NCI-H226 (cell line): Measurements from ENCODE around the gene GRAP2.

ENCODE experiments used
- DNase-seq: peaks from one replicate; pipeline ENCODE4 v3.0.0-alpha.2; 2015

GRAP2 gene

DNA sequence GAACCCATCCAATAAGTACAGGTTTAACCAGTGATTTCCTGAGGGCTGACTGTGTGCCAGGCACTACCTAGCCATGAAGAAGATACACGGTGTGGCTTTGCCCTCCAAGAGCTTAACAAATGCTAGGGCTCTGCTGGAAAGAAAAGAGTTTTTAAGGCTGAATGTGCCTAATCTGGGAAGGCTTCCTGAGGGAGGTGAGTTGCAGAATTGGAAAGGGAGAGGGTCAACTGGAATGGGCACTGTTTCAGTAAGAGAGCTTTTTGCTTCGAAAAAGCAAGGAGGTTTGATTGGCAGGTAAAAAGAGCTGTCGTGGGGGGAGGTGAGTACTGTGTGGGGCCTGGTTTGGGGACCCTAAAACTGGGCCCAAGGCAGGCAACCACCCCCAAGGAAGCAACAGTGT, 96.5 kb downstream of the GRAP2 start:
- DNase-seq = no peak

GRCh38 chr22:39997939-39998726, 97.2 kb downstream of the GRAP2 start:
- peak; percentile 37 for DNase-seq

DNA sequence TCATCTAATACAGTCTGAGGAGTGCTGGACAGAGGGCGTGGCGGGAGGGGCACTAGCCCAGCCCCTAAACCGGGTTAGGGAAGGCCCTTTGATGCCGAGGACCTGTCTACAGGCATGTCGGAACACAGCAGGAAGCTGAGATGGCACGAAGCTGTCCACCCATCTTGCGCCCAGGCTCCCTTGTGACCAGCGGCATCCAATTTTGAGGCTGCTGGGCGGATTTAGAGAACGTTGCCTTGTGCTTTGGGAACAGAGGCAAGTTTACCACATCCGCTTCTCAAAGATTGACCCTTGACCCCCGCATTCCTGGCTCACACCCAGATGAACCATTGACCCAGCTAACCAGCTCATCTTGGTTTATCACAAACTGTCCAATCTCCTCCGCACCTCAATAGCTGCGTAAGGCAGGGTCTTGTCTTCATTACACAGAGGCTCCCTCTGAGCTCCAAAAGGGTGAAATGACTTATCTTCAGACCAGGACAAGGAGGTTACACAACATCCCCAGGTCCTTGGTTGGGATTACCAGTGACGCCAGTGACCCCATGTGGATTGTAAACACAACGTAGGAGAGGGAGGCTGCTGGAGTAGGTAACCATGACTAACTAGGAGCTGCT, 98.4 kb downstream of the GRAP2 start:
- DNase-seq = no peak

DNA sequence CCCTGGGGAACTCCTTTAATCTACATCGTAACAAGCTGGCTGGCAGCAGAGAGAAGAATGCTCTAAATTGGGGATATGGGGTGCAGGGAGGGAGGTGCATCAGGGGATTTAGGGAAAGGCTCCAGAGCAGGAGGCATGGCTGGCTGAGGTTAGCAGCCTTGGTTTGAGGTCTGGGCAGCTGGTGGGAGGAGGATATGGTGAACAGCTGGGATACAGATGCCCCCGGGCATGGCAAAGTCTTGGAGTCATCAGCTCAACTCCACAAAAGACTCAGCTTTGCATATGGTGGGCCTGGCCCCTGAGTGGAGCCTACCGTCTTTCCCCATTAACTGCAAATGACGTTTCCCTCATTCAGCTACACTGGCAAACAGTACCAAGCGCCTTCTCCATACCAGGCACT, 99.3 kb downstream of the GRAP2 start:
- DNase-seq = no peak

GRCh38 chr22:40001106-40001505, 100.2 kb downstream of the GRAP2 start:
- DNase-seq = no peak

- DNase-seq = no peak
These were observed 101.1 kb downstream of the GRAP2 start for GRCh38 chr22:40001800-40002577.

DNA sequence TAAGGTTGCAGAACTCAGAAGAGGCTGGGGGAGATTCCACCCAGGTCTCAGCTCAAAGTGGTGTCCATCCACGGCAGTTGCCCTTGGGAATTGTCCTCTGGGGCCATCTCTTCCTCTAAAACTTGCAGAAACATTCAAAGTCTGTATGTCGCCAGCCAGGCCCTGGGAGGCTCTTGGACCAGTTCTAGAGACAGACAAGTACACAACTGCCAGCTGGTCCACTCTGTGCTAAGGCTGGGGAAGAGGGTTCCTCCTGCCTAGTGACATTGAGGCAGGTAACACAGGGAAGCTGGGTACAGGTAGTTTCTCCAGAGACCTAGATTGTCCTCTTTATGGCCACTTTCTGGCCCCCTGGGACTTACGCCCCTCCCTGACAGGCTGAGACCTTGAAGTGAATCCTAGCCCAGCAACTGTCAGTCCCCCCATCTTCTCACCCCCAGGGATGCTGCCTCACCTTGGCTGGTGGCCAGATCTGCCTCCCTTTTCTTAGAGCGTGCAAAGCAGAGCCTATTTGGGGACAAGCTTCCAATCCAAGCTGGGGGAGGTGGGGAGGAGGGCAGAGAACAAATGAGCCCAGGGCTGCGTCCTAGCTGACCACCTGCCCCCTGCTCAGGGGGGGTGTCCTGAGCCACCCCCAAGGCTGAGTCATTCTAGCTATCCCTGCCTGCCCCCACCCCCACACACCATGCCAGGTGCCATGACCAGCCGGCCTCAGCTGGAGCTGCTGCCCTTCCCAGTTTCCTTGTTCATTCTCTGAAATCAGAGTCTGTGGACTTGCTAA, 102.2 kb downstream of the GRAP2 start:
- no peak for DNase-seq

DNA sequence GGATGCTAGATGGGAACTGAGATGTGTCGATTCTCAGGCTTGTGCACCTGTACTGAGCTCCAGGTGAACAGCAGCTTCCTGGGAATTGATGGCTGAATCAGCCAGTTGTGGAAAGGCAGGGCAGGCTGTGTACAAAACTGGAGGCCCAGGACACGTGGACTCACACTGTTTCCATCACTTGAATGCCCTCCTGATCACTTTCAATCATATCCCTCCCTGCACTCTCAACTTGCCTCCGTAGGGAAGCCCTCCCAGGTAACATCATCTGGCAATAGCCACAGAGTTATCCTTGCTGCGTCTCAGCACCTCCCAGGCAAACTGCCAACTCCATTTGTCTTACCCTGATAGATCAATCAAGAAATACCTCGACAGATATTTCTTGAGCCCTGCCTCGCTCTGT, 104.0 kb downstream of the GRAP2 start:
- no peak for DNase-seq

DNA sequence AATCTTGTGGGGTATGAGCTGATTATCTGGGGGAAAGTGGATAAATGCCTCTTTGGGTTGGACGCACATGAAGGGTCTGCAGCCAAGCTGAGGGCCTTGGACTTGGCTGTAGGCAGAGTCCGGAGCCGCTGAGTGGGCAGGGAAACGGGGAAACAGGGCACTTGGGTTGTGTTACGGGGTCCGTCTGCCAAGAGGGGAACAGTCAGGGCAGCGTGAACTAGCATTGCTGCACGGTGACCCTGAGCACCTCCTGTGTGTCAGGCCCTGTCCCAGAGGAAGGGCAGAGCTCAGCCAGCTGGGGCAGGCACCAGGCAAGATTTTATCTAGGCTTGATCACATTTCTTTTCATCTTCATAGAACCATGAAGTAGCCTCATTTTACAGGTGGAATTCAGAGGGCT, 105.8 kb downstream of the GRAP2 start:
- no peak for DNase-seq

DNA sequence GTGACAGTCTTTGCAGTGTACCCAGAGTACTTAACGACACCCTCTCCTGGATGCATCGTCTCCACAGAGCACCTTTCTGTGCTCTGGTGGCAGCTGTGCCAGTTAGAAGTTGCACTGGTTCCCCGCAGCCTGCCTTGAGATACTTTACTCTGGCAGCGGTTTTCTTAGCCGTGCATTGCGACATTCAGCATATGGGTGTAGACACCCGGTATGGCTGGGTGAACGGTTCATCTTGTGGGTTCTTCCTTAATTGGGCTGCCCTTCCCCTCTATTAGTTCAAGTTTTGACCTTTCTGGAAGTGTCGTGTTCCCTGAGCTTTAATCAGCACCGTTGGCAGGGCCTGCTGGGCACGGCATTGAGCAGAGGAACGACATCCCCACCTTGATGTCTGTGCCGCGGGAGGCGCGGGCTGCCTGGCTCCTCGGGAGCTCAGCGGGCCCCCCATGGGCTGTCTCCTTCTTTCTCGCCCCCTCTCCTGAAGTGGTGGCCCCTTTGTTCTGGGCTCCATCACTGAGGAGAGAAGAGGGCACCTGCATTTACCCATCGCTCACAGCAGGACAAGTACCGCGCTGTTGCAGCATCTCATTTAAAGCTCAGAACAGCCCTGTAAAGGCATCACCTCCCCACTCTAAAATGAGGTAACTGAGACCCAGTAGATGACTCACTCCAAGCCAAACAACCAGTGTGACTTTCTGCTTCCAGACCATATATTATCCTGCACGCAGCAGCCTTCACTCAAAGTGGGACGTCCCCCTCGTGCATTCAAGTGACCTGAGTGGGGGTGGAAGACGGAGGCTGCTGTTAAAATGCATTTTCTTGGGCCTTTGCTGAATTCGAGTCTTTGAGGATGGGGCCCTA, 107.2 kb downstream of the GRAP2 start:
- DNase-seq = no peak

DNA sequence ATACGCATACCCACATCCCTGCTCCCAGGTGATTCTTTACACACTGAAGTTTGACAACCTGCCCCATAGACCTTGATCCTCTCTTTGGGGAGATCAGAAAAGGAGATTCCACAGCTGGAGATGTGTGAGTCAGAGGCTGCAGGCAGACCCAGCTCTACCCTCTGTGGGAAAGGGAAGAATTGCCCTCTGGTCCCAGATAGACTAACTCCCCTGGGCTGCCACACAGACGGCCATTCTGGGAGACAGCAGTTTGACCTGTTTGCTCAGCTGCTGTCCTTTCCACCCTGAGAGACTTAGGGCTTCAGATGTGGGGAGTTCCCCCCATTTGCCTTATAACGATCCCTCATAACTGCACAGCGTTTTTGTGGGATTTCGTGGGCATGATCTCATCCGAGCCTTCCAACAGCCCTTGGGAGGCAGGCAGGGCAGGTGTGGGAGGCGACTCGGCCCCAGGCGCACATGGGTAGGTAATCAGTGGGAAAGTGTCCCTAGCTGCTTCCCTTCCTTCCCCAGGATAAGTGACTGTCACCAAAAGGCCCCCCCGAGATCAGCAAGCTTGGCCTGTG, 107.9 kb downstream of the GRAP2 start:
- peak; percentile 3 for DNase-seq

- DNase-seq = no peak
These were observed 108.4 kb downstream of the GRAP2 start for GRCh38 chr22:40009292-40009774.

GRCh38 chr22:40009951-40010671, 109.2 kb downstream of the GRAP2 start:
- DNase-seq = no peak

- DNase-seq = no peak
These were observed 109.9 kb downstream of the GRAP2 start for GRCh38 chr22:40010746-40011145.

- no peak for DNase-seq
These were observed 113.9 kb downstream of the GRAP2 start for GRCh38 chr22:40014667-40015248.

DNA sequence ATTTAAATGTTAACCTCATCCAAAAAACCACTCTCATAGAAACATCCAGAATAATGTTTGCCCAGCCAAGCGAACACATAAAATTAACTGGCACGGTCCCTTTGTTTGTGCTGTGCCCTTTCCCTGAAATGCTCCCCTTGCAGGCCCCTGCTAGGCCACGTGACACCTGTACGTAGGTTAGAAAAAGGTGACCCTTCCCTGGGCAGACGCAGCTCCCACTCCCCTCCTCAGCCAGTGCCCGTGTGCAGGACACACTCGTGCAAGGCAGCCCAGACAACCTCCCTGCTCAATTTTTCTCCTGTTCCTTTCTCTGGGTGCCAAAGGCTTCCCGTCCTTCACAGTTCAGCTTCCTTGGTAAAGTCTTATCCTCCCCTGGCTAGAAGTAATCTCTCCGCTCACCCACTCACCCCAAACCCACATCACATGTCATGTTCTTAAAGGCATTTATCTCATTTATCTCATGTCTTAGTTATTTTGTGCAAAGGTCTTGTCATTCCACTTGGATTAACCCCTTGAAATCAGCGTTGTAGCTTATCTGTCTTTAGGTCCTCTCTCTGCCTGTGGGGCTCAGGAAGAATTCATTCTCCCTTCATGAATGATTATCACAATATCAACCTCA, 114.6 kb downstream of the GRAP2 start:
- no peak for DNase-seq

- DNase-seq = no peak
These were observed 117.2 kb downstream of the GRAP2 start for GRCh38 chr22:40018051-40018450.

- DNase-seq = no peak
These were observed 118.2 kb downstream of the GRAP2 start for GRCh38 chr22:40019100-40019499.

DNA sequence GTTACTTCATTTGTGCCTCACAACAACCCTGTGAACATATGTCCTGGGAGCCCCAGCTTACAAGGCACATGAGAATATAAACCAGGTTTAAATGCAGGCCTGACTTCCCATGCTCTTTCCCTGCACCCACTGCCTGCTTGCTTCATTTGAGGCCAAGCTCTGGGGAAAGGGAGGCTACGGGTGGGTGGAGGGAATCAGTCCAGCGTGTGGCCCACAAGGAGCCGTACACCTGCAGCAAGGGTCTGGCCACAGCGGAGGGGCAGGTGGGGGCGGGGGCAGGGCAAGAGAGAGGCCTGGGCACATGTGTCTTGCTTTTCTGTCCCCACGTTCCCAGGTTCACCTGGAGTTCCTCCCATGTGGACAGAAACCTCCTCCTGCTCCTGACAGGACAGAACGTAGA, 120.1 kb downstream of the GRAP2 start:
- DNase-seq = no peak

- DNase-seq = no peak
These were observed 120.6 kb downstream of the GRAP2 start for GRCh38 chr22:40021401-40022000.
